Stimulated activated CD8-positive, alpha-beta memory T cell treated with anti-CD3 and anti-CD28 coated beads, Interleukin-15, amount 100 ng/mL, for 24 hours (primary cell): ENCODE data around the gene ABCB9.
"Not testable (repeated sequence)": the region's sequence is repeated elsewhere in the genome, so short reads cannot be mapped to it uniquely, and the experiment has no call there.

Source experiments
- DNase-seq: peaks from one replicate; pipeline ENCODE4 v3.0.0-alpha.2; 2020; ENCODE audit warnings: low read depth

ABCB9 gene

DNA sequence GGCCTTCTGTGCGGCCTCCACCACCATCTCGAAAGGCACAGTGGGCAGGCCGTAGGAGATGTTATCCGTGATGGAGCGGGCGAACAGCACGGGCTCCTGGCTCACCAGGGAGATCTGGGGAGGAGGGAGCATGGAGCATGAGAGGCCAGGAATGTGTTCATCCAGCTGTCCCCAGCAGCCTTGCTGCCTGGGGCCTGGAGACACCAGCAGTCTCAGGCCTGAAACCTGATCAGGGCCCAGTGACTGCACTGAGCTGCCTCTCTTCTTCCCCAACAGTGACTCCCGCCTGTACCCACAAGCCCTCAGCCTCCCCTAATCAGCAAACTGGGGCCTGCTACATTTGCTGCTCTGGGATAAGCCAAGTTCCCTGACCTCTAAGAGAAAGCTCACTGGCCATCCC lies 30.9 kb downstream of the ABCB9 start:
- DNase-seq: no peak

DNA sequence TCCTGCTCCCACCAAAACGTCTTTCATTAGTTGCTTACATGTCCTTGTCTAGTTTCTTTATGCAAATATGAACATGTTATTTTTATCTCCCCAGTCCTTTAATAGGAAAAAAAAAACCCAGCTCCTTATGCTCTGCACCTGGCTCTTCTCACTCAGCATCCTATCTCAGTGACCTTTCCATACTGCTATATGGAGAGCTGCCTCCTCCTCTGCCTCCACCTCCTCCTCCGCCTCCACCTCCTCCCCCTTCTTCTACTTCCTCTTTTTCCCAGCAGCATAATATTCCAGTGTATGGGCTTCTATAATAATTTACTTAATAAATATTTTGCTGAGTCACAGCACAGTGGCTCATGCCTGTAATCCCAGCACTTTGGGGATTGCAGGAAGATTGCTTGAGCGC lies 31.5 kb downstream of the ABCB9 start:
- DNase-seq: no peak

DNA sequence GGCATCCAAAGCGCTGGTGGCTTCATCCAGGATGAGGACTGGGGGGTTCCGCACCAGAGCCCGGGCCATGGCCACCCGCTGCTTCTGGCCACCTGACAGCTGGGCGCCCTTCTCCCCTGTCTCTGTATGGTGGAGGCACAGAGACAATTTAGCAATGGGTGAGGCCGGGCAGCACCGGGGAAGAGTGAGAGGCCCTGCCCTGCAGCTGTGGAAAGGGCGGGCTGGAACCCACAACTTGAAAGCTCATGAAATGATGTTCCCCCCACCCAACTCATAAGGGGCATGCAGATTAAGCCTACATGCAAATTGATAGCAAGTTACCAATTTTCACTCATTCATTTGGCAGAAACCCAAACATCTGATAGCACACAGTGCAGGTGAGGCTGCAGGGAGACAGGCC lies 34.1 kb downstream of the ABCB9 start:
- no peak for DNase-seq

DNA sequence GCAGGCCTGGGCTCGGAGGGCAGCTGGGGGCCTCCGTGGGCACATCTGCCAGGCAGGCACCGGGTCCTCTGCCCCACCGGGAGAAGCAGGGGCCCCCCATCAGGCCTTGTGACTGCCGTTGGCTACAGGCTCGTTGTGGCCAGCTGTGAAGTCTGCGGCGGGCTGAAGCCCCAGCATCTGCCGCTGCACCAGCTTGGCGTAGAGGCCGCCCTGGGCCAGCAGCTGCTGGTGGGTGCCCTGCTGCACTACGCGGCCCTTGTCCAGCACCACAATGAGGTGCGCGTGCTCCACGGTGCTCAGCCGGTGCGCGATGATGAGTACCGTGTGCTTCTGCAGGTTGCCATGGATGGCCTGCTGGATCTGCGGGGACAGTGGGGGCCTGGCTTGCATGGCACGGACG lies 36.5 kb downstream of the ABCB9 start:
- DNase-seq: no peak

DNA sequence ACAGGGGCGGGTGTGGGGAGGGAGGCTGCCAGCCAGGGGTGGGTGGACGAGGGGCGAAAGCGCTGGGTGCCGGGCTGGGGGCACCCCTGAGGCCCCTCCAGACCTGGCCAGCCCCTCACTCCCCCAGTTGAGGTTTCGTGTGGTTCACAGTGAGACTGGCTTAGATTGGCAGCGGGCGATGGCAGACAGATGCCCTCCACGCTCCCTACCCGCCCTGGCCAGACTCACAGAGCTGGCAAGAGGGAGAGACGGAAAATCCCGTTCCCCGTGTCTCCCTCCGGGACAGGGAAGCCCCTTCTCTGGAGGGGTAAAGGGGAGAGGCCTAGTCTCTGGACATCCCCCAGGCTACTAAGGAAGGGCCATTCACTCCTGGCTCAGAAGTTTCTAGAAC lies 37.1 kb downstream of the ABCB9 start:
- DNase-seq: no peak

DNA sequence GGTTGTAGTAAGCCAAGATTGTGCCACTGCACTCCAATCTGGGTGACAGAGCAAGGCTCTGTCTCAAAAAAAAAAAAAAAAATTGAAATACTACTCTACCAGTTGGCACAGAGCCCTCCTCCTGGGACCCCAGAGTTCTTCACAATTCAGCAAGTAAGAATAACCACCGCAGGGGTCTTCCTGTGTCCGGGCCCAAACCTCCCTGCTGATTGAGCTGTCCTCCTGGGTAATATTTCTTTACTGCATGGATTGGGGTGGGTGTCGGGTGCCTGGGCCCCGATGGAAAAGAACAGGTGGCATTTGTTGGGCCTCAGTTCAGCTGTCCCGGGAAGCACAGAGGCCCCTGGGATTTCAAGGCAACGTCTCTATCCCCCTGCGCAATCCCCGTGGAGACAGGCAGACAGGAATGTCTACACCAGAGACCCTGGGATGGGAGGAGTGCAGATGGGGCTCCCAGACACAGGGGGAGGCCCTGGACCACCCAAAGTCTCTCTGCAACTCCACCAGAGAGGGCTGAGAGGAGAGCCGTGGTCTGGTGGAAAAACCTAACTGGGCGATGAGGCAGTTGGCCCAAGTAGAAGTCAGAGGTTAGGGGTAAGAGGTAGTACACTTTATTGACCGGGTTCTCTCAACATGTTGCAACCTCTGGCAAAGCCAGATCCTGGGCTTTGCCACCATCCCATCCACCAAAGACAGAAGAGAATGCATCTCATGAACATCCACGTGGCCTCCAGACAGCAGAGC lies 37.7 kb downstream of the ABCB9 start:
- DNase-seq: no peak

DNA sequence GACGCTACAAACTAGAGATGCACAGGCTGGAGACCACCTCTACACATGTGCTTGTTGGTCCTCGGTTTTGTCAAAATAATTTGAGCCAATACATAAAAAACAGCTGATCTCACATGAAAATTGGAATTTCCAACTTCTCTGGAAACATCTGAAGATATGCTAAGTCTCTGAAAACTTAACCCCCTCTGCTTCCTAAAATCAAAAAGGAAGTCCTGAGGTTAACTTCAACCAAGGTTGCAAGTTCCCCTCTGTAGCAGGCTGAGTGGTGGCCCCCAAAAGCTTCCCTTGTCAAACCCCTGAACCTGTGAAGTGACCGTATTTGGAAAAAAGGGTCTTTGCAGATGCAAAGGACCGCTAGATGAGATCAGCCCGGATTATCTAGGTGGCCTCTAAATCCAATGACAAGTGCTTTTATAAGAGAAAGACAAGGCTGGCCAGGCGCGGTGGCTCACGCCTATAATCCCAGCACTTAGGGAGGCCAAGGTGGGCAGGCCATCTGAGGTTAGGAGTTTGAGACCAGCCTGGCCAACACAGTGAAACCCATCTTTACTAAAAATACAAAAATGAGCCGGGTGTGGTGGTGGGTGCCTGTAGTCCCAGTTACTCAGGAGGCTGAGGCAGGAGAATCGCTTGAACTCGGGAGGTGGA lies 38.4 kb downstream of the ABCB9 start:
- DNase-seq: no peak

DNA sequence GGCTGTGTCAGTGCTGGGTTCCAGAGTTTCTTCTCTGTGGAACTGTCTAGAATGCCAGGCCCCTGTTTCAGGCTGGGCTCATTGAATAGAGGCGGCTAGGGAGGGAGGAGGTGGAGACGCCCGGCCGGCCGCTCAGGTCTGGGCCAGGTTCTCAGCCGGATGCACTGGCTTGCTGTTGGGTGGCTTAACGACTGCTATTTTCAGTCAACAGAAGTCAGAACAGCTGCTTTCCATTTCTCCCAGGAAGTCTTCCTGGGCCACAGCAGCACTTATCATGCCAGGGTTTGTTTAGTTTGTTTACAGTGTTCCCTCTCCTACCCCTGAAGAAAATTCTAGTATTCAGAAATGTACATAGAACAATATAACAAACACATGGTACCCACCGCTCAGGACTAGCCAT lies 44.3 kb downstream of the ABCB9 start:
- no peak for DNase-seq

DNA sequence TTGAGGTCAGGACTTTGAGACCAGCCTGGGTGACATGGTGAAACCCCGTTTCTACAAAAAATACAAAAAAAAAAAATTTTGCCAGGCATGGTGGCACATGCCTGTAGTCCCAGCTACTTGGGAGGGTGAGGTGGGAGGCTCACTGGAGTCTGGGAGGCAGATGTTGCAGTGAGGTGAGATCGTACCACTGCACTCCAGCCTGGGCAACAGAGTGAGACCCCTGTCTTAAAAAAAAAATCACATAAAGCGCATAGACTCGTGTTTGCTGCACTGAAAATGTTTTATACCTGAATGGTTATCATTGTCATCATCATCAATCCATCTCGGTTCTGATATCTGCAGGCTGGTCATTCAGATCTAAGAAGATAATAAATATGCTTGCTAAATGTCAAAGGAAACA lies 45.6 kb downstream of the ABCB9 start:
- no peak for DNase-seq

DNA sequence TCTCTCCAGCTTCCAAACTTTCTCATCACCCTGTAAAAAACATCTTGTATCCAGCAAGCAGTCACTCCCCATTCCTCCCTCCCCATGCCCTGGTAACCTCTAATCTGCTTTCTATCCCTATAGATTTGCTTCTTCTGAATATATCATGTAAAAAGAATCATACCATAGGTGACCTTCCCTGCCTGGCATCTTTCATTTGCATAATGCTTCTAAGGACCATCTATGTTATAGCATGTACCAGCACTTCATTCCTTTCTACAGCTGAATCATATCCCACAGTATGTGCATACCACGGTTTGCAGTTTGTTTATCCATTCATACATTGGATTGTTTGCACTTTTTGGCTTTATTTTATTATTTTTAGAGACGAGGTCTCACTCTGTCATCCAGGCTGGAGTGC lies 47.4 kb downstream of the ABCB9 start:
- DNase-seq: no peak

DNA sequence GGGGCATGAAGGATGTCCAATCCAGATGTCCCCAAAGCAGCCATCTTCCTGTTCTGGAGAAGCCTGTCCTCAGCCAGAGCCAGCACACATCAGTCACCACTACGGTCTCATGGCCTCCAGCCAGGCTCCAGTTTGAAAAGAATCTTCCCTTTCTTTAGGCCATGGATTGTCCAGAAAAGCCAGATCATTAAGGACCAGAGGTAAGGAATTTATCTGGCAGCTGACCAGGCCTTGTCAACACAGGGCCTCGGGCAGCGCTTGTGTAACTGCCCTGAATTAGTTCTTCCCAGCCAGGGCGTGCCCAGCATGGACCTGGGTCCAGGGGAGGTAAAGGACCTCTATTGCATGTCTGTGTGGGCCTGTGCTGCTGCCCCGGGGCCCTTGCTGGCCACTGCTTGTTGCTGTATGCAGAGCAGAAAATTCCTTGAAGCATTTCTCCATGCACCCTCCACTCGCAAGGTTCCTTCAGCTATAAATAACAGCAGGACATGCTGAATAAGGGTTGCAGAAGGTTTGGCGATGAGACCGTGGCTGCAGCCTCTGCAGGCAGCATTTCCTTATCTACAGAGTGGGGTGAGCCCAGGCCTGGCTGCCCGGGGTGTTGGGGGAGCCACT lies 48.6 kb downstream of the ABCB9 start:
- no peak for DNase-seq

DNA sequence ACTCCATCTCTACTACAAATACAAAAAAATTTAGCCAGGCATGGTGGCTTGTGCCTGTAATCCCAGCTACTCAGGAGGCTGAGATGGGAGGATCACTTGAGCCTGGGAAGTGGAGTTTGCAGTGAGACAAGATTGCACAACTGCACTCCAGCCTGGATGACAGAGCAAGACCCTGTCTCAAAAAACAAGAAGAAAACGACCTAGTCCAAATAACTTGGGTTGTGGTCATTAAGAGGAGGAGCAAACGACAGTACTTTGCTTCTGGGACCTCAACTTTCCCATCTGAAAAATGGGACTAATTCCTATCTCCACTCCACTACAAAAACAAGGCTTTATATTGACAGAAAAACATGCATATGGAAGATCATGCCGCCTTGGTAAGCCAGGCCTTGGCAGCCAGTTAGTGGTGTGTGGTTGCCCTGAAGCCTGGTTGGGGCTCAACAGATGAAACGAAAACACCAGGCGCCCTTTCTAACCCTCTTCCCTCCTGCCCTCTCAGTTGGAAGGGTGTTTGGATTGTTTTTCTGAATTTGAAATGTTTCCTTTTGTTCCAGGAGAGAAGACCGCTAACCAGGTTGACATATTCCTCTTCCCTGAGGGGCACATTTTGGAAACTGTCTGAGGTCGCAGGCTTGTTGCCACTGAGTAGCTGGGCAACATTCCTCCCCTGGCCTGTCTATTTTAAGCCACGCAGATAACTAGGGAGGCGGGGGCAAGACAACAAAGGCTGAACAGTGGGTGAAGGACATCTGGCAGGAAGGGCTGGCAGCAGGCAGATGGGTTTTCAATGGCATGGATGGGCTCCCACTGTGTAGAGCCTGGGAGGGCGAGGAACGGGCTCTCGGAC lies 56.6 kb downstream of the ABCB9 start:
- no peak for DNase-seq

DNA sequence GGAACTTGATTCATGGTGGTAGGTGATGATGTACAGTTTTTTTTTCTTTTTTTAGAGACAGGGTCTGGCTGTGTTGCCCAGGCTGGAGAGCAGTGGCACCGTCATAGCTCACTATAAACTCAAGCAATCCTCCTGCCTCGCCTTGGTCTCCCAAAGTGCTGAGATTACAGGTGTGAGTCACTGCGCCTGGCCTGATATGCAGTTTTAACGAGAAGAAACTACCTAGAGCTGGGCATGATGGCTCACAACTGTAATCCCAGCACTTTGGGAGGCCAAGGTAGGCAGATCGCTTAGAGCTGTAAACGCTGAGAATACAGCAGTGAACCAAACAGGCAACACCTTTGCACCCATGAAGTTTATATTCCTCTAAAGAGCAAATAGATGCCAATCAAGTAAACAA lies 57.3 kb downstream of the ABCB9 start:
- no peak for DNase-seq

DNA sequence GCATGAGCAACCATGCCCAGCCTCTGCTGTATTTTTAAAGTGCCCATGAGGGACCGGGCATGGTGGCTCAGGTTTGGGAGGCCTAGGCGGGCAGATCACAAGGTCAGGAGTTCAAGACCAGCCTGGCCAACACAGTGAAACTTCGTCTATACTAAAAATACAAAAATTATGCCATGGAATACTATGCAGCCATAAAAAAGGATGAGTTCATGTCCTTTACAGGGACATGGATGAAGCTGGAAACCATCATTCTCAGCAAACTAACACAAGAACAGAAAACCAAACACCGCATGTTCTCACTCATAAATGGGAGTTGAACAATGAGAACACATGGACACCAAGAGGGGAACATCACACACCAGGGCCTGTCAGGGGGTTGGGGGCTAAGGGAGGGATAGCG lies 61.0 kb downstream of the ABCB9 start:
- not testable (repeated sequence) for DNase-seq

DNA sequence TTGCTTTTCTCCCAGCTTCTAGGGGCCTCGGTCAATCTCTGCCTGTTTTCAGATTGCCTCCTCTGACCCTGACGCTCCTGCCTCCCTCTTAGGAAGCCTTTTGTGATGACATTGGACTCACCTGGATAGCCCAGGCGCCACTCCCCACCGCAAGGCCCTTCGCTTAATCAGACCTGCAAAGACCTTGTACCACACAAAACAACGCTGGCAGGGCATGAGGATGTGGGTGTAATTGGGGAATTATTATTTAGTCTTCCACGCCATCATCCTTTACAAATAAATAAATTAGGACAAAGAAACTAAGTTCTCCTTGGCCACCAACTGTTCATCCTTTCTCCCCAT lies 62.6 kb downstream of the ABCB9 start:
- DNase-seq: no peak

DNA sequence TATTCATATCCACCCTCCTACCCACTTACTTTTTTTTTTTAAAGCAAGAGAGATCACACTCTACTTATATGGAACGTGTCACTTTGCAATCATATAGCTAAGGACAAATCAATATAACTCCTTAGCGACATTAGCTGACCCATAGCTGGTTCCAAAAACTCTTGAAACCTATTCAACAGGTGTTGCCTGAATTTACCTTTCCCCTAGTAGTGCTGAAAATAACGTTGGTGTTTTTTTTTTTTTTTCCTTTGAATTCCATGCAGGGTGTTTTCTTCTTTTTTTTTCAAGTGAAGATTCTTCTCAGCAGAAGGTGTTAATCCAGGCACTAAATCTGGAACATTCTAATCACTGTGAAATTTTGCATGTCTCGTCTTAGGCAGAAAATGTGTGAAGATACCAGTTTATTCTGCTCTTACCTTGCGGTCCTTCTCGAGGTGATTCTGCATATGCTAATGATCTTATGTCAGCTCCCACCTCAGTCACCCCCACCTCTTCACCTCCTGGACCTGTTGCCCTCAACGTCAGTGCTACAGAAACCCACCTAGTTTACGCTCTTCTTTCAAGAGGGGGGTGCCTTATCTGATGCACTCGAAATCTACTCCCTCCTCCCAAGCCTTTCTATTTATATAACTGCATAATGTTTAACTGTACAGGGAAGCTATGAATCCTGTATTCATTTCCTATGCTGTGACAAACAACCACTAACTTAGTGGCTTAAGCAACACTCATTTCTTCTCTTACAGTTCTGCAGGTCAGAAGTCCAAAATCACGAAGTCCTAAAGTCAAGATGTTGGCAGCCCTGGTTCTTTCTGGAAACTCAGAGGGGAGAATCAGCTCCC lies 63.2 kb downstream of the ABCB9 start:
- no peak for DNase-seq

DNA sequence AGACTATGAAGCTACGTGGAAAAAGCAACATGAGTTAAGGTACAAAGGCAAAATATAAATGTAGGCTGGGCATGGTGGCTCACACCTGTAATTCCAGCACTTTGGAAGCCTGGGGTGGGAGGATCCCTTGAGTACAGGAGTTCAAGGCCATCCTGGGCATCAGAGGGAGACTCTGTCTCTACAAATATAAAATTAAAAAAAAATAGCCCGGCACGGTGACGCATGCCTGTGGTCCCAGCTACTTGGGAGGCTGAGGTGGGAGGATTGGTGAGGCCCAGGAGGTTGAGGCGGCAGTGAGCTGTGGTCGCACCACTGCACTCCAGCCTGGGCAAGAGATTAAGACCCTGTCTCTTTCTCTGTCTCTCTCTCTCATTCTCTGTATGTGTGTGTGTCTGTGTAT lies 66.4 kb downstream of the ABCB9 start:
- no peak for DNase-seq

DNA sequence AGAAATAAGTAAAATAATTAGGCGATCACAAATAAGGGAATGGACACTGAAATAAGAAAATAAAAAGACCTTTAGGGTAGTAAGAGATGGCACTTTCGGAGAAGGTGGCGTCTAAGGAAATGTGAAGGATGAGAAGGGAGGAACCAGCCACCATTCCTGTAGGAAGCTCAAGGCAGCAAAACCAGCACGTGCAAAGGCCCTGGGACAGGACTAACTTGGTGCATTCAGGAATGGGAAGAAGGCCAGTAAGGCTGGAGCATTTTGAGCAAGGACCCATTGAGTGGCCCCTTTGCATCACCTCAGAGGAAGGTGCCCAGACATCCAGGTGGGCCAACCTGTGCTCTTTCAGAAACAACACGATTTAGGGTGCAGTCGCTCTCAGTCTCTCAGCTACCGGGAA lies 69.6 kb downstream of the ABCB9 start:
- DNase-seq: no peak

DNA sequence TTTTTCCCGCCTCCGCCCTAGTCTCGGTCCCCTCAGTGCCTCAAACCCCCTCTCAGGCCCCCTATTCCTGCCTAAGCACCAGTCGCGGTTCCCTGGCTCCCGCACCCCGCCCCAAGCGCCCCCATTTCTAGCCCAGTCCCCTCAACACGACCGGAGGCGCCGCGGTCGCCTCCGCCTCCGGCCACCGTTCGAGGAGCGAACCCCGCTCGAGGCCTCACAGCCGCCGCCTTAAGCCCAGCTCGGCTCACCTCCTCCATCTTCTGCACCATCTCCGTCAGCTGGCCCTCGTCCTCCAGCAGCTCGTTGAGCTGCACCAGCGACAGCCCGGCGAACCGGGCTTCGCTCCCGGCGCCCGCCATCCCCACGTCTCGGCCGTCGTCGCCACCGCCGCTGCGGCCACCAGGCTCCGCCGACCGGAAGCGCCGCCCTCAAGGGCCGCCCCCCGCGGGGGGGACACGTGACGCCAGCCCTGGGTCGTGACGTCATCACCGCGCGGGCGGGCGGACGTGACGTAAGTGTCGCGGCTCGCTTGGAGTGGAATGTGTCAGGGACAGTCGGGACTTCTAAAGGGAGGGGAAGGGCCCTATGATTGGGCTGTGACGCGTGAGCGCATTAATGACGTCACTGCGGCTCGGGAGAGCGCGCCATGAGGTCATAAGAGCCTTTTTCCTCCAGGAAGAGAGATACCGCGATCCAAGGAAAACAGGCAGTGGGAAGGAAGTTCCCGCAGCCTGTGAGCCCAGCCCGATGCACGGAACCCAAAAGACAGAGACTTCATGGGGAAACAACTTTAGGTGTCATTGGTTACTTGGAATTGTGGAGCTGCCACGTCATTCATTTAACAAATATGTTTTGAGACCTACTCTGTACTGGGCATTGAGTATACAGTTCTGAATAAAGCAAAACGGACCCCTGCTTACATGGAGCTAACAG lies 70.3 kb downstream of the ABCB9 start, which contains the start of gene VPS37B:
Gene VPS37B (minus strand): TSS at position 421 of the 933 bp plus-strand sequence. CDS start 62 bp downstream, at position 359.
- DNase-seq: peak; percentile 83

DNA sequence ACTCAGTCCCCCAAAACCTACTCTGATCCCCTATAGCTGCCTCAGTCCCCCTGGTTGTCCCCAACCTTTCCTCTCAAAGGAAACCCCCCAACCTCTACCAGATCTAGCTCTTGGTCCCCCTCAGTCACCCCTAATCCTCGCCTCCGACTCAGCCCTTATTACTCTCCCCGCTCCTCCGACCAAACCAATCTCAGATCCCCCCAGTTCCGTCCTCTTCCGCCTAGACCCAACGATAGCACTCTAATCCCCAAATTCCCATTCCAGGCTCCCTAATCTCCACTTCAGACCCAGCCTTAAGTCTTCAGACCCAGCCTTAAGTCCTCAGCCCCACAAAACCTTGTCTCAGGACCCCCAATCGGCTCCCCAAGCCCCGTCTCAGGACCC lies 71.0 kb downstream of the ABCB9 start:
- no peak for DNase-seq
